Measurements from ENCODE around the gene ADCY1.

The ADCY1 gene

GRCh38 chr7:45709168-45710042 lies 135.2 kb downstream of the ADCY1 start:
- TF ChIP-seq GATA3 (IDR thresholded peaks at IDR 0.05; ENCODE audit: low read depth, low read length) (no peak), GATA2 (IDR thresholded peaks at IDR 0.05; ENCODE audit: low read depth, low read length) (no peak)

- no peak for TF ChIP-seq GATA2 (IDR thresholded peaks at IDR 0.05; ENCODE audit: low read depth, low read length)
- TF ChIP-seq GATA3 (IDR thresholded peaks at IDR 0.05; ENCODE audit: low read depth, low read length) = no peak
These were observed 136.3 kb downstream of the ADCY1 start for GRCh38 chr7:45710271-45711160.

DNA sequence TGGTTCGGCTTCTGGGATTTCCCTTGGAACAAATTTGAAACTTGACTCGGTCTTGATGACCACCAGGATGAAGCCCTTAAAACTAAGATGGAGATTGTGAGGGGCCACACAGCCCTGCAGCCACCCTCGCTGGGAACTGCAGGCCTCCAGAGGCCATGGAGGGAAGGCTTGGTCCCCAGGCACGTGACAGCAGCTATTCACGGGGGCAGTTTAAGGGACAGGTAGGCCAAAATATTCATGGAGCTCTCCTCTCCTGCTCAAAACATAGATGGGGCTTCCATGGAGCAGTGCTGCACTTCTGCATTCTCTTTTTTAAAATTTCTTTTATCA lies 137.0 kb downstream of the ADCY1 start:
- TF ChIP-seq GATA3 (IDR thresholded peaks at IDR 0.05; ENCODE audit: low read depth, low read length) = no peak
- TF ChIP-seq GATA2 (IDR thresholded peaks at IDR 0.05; ENCODE audit: low read depth, low read length) = no peak

- no peak for TF ChIP-seq GATA2 (IDR thresholded peaks at IDR 0.05; ENCODE audit: low read depth, low read length)
- TF ChIP-seq GATA3 (IDR thresholded peaks at IDR 0.05; ENCODE audit: low read depth, low read length) = no peak
These were observed 138.0 kb downstream of the ADCY1 start for GRCh38 chr7:45712057-45712689.

DNA sequence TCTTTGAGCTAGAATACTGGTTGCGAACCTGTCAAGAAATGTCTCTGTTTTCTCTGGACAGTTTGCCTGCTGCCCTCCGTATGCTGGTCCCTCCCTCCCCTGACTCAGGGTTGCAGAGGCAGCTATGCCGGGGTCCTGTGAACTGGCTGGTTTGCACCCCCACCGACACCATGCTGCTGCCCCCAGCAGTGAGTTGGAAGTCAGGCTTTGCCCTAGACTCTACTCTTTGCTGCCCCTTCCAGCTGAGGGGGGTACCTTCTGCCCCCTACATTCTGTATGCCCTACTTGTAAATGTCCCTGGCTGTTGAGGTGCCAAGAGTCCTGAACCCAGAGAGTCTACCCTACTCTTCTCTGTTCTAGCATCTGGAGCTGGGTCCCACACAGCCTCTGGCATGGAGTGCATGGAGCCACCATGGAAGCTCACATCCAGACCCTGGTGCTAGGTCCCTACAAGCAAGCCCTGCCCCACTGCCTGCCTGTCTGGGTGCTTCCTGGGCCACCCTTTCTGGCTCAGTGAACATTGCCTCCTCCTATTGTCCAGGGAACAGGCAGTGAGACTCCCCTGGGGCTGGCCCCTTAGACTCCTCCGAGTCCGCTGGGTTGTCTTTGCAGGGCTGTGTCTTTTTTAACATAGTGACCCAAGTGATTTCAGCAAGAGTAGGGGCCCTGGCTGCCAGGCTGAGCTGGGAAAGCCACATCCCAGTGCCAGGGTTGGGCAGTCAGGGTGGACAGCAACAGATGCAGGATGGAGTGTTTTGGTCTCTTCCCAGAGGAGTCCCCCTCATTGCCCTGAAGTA lies 138.9 kb downstream of the ADCY1 start:
- TF ChIP-seq GATA2 (IDR thresholded peaks at IDR 0.05; ENCODE audit: low read depth, low read length) = no peak
- TF ChIP-seq GATA3 (IDR thresholded peaks at IDR 0.05; ENCODE audit: low read depth, low read length) = no peak

DNA sequence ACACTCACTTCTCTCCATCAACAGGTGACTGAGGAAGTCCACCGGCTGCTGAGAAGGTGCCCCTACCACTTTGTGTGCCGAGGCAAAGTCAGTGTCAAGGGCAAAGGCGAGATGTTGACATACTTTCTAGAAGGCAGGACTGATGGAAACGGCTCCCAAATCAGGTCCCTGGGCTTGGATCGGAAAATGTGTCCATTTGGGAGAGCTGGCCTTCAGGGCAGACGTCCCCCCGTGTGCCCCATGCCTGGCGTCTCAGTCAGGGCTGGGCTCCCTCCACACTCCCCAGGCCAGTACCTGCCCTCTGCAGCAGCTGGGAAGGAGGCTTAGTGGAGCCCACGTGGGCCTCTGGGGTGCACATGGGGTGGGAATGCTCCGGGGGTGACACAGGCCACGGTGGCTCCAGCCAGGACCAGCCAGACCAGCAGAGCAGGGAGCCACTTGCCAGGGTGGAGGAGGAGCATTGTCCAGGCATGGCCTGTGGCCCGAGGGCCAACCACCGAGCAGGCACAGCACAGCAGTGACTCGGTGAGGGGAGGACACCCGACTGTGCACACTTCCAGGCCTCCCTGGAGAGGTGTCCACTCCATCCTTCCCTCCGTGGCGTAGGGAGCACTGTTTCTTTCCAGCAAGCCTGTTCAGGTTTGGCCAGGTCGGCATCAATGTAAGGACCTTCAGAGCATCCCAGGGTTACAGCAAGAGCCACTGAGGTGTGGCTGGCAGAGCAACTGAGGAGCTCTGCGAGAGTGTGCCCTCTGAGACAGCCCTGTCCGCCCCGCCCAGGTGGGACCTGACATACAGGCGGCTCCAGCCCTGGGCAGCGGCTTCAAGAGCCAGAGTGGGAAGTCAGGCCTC lies 139.7 kb downstream of the ADCY1 start:
- TF ChIP-seq GATA3 (IDR thresholded peaks at IDR 0.05; ENCODE audit: low read depth, low read length) (no peak), GATA2 (IDR thresholded peaks at IDR 0.05; ENCODE audit: low read depth, low read length) (no peak)

- no peak for TF ChIP-seq GATA2 (IDR thresholded peaks at IDR 0.05; ENCODE audit: low read depth, low read length)
- no peak for TF ChIP-seq GATA3 (IDR thresholded peaks at IDR 0.05; ENCODE audit: low read depth, low read length)
These were observed 140.3 kb downstream of the ADCY1 start for GRCh38 chr7:45714521-45714820.

DNA sequence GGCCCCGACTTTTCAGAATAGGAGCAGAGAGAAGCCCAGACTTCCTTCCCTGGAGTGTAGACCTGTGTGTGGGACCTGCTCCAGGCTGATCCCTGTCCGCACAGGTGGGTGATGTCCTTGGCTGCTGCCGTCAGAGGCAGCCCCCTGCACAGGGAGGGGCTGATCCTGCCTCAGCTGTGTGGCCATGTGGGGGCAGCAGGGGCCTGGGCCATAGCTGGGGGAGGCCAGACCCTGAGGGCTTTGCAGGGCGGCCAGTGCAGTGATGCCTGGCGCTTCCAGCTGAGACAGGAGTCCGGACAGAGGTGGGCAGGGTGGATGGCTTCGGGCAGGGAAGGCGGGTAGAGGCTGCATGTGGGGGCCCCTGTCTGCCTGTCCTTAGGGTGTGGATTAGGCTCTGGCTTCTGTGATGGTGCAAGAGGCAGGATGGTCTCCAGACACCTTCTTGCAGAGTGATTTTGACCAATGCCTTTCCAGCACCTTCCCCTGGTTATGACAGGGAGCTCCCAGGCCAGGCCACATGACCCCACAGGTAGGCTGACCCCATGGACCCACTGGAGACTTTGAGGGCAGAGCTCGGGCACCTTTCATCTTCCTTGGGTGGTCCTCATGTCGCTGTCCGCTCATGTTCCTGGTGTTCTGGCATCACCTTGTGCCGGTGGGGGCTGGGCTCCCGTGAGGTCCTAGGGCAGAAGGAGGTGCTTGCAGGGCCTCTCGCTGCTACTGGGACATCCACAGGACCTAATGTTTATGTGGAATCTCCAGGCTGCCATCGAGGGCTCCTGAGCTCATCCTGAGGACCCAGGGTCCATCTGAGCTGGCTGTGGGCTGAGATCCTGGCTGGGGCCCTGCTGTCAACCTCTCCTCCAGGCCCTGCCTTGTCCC lies 141.5 kb downstream of the ADCY1 start:
- TF ChIP-seq GATA2 (IDR thresholded peaks at IDR 0.05; ENCODE audit: low read depth, low read length) = no peak
- TF ChIP-seq GATA3 (IDR thresholded peaks at IDR 0.05; ENCODE audit: low read depth, low read length) = no peak

DNA sequence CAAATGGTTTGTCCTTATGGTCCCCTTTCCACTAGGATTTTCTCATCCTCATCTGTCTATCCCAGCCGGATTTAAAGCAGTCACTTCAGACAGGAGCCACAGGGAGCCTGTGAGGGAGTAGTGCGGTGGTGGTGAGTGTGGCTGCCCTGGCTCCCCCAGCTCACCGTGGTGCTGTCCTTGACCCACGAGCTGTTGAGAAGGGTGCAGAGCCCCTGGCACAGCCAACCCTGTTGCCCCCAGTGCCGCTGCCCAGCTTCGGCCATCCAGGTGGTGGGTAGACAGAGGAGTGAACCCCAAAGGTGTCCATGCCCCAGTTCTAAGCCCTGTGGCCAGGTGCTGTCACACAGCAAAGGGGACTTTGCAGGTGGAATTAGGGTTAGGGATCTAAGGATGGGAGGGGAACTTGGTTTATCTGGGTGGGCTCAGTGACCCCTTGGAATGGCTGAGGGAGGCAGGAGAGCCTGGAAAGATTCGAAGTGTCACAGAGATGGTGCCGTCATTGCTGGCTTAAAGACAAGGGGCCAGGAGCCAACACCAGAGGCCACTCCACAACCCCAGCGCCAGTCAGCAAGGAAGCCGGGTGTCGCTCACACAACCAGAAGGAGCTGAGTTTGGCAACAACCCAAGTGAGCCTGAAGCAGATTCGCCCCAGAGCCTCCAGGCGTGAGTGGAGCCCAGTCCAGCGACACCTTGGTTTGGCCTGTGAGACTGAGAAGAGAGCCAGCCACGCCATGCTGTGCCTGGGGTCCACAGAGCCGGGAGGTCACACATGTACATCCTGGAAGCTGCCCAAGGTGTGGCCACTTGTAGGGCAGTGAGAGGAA lies 142.4 kb downstream of the ADCY1 start:
- TF ChIP-seq GATA3 (IDR thresholded peaks at IDR 0.05; ENCODE audit: low read depth, low read length) = no peak

GRCh38 chr7:45717537-45718235 lies 143.5 kb downstream of the ADCY1 start:
- TF ChIP-seq GATA2 (IDR thresholded peaks at IDR 0.05; ENCODE audit: low read depth, low read length) (no peak), GATA3 (IDR thresholded peaks at IDR 0.05; ENCODE audit: low read depth, low read length) (no peak)
